A549 (cell line): Measurements from ENCODE around the gene GLYAT.

Experiments used
- FOSB ChIP-seq: fragments of 250-450 bp; sonication (Bioruptor Pico); IDR thresholded peaks from 2 replicates; pipeline ENCODE4 v1.5.0; 2020; ENCODE audit warnings: mild to moderate bottlenecking, moderate library complexity
- POLR2A ChIP-seq: IDR thresholded peaks from 2 replicates; pipeline ENCODE4 v1.6.1; 2012; ENCODE audit warnings: mild to moderate bottlenecking, low read length
- RAD21 ChIP-seq, 2 experiments: fragments of >200 bp in 1 of 2; sonication (Bioruptor Twin) in 1 of 2; formaldehyde crosslinking in 1 of 2; IDR thresholded peaks in 1 of 2; conservative IDR thresholded peaks in 1 of 2; 2 replicates in 1 of 2; 3 replicates in 1 of 2; pipeline ENCODE4 v1.6.1; 2012 to 2018; ENCODE audit warnings: inconsistent platforms in 1 of 2
- SREBF2 ChIP-seq: fragments of 450-650 bp; IDR thresholded peaks from 2 replicates; pipeline ENCODE4 v1.6.1; 2014; ENCODE audit warnings: mild to moderate bottlenecking, moderate library complexity
- TF ChIP-seq, protein P1 (sequence below): fragments of 200-600 bp; sonication (generic); IDR thresholded peaks from 2 replicates; pipeline ENCODE4 v1.6.1; 2016; ENCODE audit warnings: antibody characterized with exemption, mild to moderate bottlenecking, moderate library complexity
- TF ChIP-seq, protein P2 (sequence below): fragments of >200 bp; sonication (Bioruptor Twin); formaldehyde crosslinking; IDR thresholded peaks from 3 replicates; pipeline ENCODE4 v1.5.1; 2016
- TF ChIP-seq, protein P3 (sequence below): IDR thresholded peaks from 2 replicates; pipeline ENCODE4 v1.6.1; 2012

GRCh38 chr11:58739725-58740430 is 8.1 kb upstream of the GLYAT start:
- TF ChIP-seq, protein P1, sequence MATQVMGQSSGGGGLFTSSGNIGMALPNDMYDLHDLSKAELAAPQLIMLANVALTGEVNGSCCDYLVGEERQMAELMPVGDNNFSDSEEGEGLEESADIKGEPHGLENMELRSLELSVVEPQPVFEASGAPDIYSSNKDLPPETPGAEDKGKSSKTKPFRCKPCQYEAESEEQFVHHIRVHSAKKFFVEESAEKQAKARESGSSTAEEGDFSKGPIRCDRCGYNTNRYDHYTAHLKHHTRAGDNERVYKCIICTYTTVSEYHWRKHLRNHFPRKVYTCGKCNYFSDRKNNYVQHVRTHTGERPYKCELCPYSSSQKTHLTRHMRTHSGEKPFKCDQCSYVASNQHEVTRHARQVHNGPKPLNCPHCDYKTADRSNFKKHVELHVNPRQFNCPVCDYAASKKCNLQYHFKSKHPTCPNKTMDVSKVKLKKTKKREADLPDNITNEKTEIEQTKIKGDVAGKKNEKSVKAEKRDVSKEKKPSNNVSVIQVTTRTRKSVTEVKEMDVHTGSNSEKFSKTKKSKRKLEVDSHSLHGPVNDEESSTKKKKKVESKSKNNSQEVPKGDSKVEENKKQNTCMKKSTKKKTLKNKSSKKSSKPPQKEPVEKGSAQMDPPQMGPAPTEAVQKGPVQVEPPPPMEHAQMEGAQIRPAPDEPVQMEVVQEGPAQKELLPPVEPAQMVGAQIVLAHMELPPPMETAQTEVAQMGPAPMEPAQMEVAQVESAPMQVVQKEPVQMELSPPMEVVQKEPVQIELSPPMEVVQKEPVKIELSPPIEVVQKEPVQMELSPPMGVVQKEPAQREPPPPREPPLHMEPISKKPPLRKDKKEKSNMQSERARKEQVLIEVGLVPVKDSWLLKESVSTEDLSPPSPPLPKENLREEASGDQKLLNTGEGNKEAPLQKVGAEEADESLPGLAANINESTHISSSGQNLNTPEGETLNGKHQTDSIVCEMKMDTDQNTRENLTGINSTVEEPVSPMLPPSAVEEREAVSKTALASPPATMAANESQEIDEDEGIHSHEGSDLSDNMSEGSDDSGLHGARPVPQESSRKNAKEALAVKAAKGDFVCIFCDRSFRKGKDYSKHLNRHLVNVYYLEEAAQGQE = no peak
- TF ChIP-seq, protein P2, sequence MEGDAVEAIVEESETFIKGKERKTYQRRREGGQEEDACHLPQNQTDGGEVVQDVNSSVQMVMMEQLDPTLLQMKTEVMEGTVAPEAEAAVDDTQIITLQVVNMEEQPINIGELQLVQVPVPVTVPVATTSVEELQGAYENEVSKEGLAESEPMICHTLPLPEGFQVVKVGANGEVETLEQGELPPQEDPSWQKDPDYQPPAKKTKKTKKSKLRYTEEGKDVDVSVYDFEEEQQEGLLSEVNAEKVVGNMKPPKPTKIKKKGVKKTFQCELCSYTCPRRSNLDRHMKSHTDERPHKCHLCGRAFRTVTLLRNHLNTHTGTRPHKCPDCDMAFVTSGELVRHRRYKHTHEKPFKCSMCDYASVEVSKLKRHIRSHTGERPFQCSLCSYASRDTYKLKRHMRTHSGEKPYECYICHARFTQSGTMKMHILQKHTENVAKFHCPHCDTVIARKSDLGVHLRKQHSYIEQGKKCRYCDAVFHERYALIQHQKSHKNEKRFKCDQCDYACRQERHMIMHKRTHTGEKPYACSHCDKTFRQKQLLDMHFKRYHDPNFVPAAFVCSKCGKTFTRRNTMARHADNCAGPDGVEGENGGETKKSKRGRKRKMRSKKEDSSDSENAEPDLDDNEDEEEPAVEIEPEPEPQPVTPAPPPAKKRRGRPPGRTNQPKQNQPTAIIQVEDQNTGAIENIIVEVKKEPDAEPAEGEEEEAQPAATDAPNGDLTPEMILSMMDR = no peak
- TF ChIP-seq POLR2A (no peak), SREBF2 (no peak), FOSB (CRISPR knock-in tag) (no peak), RAD21 (conservative IDR thresholded peaks at IDR 0.05 in 1 of 2, IDR thresholded peaks at IDR 0.05 in 1 of 2) (no peak)
- TF ChIP-seq, protein P3, sequence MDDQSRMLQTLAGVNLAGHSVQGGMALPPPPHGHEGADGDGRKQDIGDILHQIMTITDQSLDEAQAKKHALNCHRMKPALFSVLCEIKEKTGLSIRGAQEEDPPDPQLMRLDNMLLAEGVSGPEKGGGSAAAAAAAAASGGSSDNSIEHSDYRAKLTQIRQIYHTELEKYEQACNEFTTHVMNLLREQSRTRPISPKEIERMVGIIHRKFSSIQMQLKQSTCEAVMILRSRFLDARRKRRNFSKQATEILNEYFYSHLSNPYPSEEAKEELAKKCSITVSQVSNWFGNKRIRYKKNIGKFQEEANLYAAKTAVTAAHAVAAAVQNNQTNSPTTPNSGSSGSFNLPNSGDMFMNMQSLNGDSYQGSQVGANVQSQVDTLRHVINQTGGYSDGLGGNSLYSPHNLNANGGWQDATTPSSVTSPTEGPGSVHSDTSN = no peak
